ENCODE data around the gene USP6NL.
"Not testable (repeated sequence)": the region's sequence is repeated elsewhere in the genome, so short reads cannot be mapped to it uniquely, and the experiment has no call there.

The USP6NL gene

GRCh38 chr10:11515596-11516430 lies 95.6 kb downstream of the USP6NL start:
- no peak for DNase-seq (ENCODE audit: low read depth)

- no peak for DNase-seq (ENCODE audit: low read depth)
These were observed 97.7 kb downstream of the USP6NL start for GRCh38 chr10:11513727-11514126.

- no peak for DNase-seq (ENCODE audit: low read depth)
These were observed 98.9 kb downstream of the USP6NL start for GRCh38 chr10:11512596-11512995.

- no peak for DNase-seq (ENCODE audit: low read depth)
These were observed 100.1 kb downstream of the USP6NL start for GRCh38 chr10:11511321-11511720.

- DNase-seq (ENCODE audit: low read depth), result no peak
These were observed 100.7 kb downstream of the USP6NL start for GRCh38 chr10:11510736-11511135.

- DNase-seq (ENCODE audit: low read depth), result no peak
These were observed 101.2 kb downstream of the USP6NL start for GRCh38 chr10:11510281-11510680.

GRCh38 chr10:11509036-11509435 lies 102.4 kb downstream of the USP6NL start:
- DNase-seq (ENCODE audit: low read depth), result no peak

DNA sequence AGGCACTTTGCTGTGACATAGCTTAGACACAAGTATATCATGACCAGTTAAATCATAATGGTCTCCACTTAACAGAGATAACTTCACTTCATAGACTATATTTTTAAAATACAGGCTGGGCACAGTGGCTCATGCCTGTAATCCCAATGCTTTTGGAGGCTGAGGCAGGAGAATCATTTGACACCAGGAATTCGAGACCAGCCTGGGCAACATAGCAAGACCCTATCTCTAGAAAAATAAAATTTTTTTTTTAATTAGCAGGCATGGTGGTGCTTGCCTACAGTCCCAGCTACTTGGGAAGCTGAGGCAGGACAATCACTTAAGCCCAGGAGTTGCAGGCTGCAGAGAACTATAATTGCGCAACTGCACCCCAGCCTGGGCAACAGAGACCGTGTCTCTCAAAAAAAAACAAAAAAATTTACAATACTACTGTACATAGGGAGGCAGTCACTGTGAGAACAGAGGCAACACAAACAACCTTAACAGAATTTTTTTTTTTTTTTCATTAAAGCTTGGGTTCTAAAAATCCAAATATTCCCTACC lies 105.1 kb downstream of the USP6NL start:
- DNase-seq (ENCODE audit: low read depth), result no peak

- DNase-seq (ENCODE audit: low read depth), result peak; percentile 27
These were observed 105.8 kb downstream of the USP6NL start for GRCh38 chr10:11505639-11506038.

DNA sequence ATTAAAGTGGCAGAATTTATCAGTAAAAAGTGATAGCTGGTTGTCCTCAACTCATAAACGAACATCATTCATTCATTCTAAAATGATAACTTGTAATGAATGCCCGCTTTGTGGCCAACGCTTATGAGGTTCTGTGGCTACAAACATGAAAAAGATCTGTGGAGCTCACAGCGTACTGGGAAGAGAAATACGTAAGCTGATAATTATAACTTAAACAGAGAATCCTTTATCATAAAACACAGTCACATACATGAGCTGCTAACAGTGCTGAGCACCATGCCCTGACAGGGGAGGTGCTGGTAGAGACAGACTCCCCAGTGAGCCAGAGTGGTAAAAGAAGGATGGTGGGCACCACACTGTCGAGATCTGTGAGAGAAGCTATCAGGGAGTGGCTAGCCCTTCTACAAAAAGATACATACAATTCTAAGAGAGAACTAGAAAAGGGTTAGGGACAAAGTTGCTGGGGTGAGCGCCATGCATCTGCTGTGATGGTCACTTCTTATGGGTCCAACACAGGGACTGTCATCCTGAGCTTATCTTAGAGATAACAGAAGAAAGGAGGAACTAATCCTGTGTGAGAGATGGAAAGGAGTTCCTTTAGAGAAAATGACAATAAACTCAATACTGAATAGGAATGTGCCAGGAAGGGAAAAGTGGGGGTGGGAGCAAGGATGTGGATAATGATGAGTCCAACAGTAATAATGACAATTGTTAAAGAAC lies 106.7 kb downstream of the USP6NL start:
- no peak for DNase-seq (ENCODE audit: low read depth)

- no peak for DNase-seq (ENCODE audit: low read depth)
These were observed 109.8 kb downstream of the USP6NL start for GRCh38 chr10:11501600-11501999.

GRCh38 chr10:11499425-11500071 lies 111.9 kb downstream of the USP6NL start:
- no peak for DNase-seq (ENCODE audit: low read depth)

GRCh38 chr10:11498399-11498798 lies 113.1 kb downstream of the USP6NL start:
- no peak for DNase-seq (ENCODE audit: low read depth)

GRCh38 chr10:11494923-11495322 lies 116.5 kb downstream of the USP6NL start:
- not testable (repeated sequence) for DNase-seq (ENCODE audit: low read depth)

- DNase-seq (ENCODE audit: low read depth), result no peak
These were observed 117.8 kb downstream of the USP6NL start for GRCh38 chr10:11493646-11494045.

- DNase-seq (ENCODE audit: low read depth), result no peak
These were observed 120.4 kb downstream of the USP6NL start for GRCh38 chr10:11491087-11491486.

DNA sequence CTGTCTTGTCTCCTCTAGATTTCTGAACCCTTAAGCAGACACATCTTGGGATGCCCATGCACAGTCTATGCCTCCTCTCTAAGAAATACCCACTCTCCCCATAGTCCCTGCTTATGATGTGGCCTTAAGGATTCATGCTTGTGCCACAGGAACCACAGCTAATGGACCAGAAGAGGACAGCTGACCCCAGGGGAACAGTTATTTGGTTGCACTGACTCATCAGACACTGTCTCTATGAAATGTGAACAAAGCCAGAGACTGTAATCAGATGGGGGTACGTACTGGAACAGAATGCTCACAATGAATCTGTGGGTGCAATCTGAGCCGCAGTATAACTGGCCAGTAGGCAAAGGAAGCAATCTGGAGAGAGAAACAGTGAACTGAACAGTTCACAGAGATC lies 121.9 kb downstream of the USP6NL start:
- no peak for DNase-seq (ENCODE audit: low read depth)

DNA sequence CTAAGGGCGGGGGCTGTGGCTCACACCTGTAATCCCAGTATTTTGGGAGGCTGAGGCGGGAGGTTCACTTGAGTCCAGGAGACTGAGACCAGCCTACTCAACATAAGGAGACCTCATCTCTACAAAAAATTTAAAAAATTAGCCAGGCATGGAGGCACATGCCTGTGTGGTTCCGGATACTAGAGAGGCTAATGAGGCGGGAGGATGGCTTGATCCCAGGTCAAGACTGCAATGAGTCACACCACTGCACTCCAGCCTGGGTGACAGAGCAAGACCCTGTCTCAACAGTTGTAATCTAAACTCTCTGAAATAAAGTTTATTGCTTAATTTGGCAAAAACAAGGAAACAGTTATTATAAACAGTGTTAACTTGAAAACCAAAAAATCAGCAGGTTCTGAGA lies 123.3 kb downstream of the USP6NL start:
- DNase-seq (ENCODE audit: low read depth), result no peak

GRCh38 chr10:11483201-11484148 lies 128.0 kb downstream of the USP6NL start:
- DNase-seq (ENCODE audit: low read depth), result no peak

GRCh38 chr10:11482306-11482705 lies 129.1 kb downstream of the USP6NL start:
- DNase-seq (ENCODE audit: low read depth), result no peak

- DNase-seq (ENCODE audit: low read depth), result no peak
These were observed 130.8 kb downstream of the USP6NL start for GRCh38 chr10:11480687-11481086.

All from activated T-cell treated with anti-CD3 and anti-CD28 coated beads for 48 hours (primary cell).